HG03558 (cell line): ENCODE data around the gene APOBEC3A.

ENCODE experiments used
- ATAC-seq: cut with Tn5 transposase; IDR thresholded peaks from one replicate; pipeline ENCODE4 v1.9.1; 2021; ENCODE audit warnings: moderate number of reproducible peaks; ENCODE audit not compliant: unreplicated experiment; ENCODE audit errors: extremely low read depth

Gene APOBEC3A

DNA sequence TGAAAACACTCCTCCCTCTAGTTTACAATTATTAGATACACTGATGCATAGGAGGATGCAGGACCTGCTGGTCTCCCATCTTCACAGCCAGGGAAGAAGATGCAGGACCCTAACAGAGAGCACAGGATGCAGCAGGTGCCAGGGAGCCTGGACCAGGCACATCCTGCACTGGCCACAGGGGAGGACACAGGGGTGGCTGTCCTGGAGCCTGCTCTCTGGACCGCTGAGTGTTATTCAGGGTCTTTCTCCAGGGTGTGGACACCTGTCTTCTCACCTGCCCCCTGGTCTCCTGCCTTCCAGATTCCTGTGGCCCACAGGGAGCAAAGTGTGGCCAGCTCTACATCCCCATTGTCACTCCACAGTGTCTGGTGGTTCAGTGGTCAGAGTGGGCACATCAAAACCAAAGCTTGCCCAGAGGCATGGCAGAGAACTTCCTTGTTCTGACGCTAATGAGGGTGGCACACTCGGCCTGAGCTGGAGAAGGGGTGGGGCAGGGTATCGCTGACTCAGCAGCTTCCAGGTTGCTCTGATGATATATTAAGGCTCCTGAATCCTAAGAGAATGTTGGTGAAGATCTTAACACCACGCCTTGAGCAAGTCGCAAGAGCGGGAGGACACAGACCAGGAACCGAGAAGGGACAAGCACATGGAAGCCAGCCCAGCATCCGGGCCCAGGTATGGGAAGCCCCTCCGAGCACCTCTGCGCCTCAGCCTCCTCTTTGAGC lies at the start of gene APOBEC3A:
APOBEC3A (plus strand) TSS at position 564 of the 725 bp plus-strand sequence; CDS start at position 647, 83 bp downstream.
- ATAC-seq, result no peak

DNA sequence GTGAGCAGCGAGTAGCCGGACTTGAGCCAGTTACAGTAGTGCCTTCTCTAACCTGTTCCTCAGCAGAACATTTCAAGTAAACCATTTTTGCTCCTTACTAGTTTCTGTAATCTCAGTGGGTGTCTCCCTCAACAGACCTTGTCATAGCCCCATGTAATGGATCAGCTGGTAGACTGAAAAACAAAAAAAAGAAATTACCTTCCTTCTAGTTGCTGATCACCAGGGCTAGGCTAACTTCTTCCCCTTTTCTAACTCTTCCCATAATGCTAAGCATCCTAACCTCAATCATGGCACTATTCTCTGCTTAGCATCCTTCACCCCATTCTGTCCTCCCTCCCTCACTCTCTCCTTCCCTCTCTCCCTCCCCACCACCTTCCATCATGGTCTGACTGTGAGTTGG lies 49.6 kb upstream of the APOBEC3A start:
- no peak for ATAC-seq

DNA sequence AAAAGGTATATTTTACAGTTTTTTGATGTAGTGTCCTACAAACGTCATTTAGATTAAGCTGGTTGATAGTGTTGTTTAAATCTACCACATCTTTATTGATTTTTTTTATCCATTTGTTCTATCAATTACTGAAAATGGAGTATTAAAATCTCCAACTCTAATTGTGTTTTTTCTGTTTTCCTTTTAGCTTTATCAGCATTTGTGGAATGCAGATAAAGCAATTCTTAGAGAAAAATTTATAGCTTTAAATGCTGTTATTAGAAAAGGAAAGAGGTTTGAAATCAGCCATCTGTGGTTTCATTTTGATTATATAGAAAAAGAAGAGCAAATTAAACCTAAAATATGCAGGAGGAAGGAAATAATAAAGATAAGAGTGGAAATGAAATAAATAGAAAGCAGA lies 46.0 kb upstream of the APOBEC3A start:
- ATAC-seq, result no peak

DNA sequence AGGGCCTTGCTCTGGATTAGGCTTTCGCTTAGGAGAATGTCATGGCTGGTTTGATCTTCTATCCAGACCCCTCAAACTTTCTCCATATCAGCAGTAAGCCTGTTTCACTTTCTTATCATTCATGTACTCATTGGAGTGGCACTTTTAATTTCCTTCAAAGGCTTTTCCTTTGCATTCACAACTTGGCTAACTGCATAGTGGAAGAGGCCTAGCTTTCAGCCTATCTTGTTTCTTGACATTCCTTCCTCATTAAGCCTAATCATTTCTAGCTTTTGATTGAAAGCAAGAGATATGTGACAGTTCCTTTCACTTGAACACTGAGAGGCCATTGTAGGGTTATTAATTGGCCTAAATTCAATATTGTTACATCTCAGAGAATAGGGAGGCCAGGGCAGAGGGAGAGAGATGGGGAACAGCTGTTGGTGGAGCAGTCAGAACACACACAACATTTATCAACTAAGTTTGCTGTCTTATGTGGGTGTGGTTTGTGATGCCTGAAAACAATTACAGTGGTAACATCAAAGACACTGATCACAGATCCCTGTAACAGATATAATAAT lies 37.7 kb upstream of the APOBEC3A start:
- no peak for ATAC-seq

DNA sequence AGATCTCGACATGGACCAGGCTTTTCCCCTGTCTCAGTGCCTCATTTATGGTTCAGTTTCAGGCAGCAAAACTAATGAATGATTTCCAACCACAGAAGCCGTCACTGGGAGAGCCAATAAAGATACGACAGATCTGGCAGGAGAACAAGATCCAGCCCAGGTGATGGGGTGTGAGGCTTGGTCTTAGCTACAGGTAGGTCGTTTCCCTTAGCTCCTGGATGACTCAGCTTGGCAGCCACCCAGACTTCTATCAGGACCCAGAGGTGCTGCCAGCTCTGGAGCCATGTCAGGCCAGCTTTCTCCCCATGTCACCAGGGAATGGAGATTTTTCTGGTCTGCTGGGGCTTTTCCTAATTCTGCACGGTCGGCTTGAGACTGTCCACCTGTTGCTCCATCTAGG lies 36.3 kb upstream of the APOBEC3A start:
- no peak for ATAC-seq

DNA sequence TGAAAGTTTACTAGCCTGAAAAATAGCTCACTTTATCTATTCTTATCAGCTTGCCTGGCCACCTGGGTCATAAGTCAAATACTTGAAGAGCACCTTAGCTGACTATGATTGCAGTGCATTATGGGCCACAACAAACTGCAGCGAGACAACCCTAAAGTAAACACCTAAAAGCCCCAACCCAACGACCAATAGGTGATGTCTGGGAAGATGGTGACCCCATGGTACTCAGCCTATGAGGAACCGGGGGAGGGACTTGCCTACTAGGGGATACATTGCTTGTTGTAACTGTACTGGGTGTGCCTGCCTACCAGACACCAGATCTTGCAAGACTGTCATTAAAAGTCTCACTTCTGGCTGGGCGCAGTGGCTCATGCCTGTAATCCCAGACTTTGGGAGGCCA lies 35.6 kb upstream of the APOBEC3A start:
- ATAC-seq, result no peak

DNA sequence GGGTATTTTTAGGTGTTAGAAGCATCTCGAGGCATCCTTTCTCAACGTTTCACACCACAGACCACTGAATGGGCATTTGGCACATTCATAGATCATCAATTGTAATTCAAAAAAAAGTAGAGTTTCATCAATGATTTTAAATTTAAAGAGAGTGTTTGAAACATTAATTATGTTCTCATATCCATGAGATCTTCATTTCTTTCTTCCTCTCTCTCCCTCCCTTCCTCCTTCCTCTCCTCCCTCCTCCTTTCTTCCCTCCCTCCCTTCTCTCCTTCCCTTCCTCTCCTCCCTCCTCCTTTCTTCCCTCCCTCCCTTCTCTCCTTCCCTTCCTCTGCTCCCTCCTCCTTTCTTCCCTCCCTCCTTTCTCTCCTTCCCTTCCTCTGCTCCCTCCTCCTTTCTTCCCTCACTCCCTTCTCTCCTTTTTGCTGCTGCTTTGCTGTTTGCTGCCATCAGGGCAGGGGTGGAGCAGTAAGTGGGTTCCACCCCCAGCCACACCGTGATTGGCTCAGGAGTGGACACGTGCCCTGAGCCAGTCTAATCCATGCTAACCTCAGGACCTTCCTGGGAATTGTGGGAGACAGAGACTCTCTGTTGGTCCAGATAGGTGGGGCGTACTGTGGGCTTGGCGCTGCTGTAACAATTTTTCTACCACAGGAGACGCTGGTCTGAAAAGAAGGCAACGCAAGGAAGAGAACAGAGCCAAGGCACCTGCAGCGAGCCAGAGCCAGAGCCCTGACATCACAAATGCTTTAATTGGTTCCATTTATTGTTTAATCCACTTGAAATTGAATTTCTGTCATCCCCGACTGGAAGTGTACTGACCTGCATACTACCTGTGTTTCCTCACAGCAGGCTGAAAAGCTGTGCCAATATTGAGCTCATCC lies 33.7 kb upstream of the APOBEC3A start:
- ATAC-seq, result no peak

DNA sequence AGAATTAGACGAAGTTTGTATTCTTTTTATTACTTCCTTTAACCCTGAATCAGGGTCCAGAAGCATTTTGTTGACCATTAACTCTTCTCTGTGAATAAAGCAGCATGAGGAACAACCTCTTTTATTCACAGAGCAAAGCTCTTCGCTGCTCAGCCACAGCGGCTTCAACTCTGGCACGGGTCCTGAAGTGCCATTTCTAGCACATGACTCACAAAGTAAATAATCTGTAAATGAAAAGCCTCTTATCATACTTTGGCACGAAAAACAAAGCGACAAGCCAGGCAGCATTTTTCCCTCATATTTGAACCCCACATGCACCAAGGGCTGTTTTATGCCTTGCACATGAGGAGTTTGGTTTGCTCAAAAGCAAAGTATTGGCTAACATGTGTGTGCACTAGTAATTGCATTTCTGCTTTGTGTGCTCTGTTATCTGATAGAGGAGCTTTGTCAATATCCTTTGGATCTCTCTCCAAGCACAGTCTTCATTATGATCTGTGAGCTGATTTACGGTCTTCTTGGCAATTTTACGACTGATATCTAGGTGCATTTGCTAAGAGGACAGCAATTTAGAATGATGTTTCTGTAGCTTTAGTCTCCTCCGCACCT lies 33.0 kb upstream of the APOBEC3A start:
- ATAC-seq, result no peak

DNA sequence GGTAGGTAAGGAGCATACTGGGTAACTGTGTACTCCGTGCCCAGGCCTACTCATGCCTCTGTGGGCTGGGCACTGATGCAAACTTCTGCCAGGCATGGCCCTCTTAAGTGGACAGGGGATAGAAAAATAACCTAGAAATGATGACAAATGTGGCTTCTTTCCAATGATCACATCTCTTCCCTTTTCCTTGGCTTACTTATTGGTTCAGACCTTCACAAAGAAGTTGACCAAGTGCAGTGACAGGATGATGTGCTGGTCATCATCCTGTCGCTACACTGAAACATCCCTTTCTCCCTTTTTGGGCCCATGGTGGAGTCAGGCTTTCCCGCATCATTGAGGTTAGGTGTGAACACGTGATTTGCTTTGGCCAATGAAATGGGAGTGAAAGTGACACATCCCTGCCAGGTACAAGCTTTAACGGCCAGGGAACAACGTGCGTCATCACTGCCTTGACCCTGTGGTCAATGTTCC lies 31.8 kb upstream of the APOBEC3A start:
- no peak for ATAC-seq

DNA sequence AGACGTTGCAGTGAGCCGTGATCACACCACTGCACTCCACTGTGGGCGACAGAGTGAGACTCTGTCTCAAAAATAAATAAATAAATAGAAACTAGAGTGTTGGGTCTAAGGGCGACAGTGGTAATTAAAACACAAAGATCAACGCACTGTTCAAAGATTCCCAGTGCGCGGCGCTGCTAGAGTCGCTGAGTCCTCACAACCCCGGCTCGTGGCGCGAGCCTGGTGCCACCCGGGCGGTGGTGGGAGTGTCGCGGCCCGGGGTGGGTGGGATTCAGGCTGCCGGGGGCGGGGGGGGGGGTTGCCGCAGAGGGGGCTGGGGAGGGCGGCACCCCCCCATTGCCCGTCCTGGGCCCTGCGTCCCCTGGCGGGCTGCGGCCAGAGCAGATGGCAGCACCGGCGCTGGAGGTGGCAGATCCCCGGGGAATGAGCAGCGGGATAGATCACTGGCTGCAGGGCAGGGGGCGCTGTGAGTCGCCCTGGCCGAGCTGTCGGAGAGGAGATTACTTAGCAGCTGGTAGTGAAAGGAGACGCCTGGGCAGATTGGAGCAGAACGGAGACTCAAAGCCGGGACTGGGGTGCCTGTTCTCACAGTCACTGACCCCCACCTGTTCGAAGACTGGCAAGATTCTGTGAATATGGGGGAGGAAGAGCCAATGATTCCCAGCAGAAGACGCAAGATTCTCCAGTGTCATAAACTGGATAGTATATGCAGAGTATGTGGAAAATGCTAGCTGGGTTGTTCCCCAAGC lies 30.2 kb upstream of the APOBEC3A start:
- ATAC-seq, result no peak

DNA sequence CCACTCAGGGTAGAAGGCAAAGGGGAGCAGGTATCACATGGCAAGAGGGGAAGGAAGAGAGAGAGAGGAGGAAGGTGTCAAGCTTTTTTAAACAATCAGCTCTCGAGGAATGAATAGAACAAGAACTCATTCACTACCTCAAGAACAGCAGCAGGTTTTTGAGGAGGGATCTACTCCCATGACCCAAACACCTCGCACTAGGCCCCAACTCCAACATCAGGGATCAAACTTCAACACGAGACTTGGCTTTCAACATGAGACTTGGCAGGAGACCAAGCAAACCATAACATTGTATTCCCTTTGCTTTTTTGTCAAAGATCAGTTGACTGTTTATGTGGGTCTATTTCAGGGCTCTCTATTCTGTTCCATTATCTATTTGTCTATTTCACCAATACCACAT lies 26.9 kb upstream of the APOBEC3A start:
- ATAC-seq, result no peak

DNA sequence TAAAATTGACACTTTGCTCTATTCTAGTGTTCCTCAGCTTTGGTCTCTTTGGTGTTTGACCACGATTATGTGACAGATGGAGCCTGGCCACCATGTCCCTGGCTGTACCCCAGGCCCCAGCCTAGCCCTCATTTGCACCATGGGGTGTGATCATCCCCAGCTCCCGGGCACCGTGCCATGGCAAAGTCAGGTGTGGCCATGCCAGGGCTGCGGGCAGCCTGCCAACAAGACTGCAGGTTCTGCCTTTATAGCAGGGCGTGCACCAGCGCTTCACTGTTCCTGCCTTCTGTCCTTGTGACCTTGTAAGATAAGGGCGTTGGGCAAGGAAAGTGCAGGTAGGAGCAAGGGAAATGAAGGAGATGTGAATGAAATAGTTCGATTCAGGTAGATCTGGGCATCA lies 22.4 kb upstream of the APOBEC3A start:
- no peak for ATAC-seq

DNA sequence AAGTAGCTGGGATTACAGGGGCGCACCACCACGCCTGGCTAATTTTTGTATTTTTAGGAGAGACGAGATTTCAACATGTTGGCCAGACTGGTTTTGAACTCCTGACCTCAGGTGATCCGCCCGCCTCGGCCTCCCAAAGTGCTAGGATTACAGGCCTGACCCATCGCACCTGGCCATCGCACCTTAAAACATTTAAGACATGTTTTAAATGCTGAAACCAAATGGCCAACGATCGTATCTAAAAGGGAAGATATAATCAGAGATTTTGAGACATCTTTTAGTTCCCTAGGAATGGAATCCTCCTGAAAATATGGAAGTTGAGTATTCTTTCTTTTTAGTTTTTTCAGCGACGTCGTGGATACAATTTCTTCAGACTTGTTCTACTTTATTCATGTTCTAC lies 21.8 kb upstream of the APOBEC3A start:
- ATAC-seq, result no peak

DNA sequence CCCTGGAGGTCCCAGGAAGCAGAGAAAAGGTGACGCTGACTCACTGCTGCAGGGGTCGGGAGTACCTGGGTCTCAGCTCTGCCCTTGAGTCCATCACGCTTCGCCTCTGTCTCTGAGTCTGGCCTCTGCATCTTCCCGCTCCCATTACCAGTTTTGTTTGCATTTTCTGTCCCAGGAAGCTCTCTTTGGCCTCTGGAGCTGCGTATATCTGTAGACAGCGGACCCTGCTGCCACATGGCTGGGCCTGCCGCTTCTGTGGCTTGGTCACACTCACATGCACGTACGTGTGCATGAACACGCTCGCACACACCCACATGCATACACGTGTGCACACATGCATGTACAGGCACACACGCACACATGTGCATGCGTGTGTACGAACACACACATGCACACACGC lies 20.8 kb upstream of the APOBEC3A start:
- ATAC-seq, result no peak

DNA sequence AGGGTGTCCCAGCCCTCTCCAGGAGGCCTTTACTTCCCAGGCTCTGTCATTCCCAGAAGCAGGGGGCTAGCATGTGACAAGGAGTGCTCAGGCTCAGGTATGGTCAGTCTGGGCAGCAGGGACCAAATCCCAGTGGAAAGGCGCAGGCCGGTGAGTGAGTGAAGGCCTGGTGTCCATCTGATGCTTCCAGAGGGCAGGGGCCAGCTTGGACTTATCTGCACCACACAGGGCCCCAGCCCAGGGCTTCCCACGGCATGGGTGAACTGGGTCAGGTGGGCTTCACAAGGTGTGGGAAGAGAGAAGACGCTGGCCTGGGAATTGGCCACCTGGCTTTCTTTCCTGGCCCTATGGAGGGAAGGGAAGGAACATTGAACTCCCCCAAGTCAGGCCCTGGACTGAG lies 20.4 kb upstream of the APOBEC3A start:
- ATAC-seq, result no peak

DNA sequence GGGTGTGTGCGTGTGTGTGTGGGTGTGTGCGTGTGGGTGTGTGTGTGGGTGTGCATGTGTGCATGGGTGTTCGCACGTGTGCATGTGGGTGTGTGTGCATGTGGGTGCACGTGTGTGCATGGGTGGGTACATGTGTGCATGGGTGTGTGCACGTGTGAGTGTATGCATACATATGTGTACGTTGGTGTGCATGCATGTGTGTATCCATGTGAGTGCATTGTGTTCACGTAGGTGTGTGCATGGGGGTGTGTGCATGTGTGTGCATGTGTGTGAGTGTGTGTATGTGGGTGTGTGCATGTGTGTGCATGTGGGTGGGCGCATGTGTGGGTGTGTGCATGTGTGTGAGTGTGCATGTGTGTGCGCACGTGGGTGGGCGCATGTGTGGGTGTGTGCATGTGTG lies 19.9 kb upstream of the APOBEC3A start:
- no peak for ATAC-seq

DNA sequence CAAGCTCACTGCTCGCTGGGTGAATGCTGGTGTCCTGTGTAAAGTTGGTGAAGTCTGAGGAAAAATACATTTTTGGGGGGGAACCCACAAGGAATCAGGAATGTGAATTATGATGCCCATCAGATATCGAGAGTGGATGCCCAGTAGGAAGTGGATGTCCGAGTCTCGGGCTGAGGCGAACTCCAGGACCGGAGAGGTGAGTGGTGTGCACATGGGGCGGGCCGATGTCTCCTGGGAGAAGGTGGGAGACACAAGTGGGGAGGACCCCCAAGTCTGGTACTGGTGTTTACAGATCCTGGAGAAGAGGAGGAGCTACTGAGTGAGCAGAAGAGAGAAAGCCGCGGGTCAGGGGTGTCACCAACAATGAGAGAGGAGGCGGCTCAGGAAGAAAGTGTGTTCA lies 19.2 kb upstream of the APOBEC3A start:
- ATAC-seq, result no peak

DNA sequence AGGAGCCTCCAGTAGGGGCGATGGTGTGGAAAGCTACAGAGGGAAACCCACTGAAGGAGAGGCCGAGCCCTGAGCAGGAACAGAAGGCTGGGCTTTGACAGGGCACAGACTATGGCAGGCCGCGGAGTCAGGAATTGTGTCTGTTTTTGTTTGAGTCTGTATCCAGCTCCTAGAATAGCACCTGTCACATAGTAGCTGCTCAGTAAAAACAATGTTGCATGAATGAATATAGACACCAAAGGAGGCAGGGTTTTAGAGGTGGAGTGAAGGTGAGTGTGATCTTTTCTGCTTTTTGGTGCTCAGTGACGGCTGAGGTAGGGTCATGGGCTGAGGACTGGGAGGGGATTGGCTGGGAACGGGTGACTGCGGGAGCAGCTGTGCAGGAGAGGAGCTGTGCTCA lies 18.5 kb upstream of the APOBEC3A start:
- no peak for ATAC-seq

DNA sequence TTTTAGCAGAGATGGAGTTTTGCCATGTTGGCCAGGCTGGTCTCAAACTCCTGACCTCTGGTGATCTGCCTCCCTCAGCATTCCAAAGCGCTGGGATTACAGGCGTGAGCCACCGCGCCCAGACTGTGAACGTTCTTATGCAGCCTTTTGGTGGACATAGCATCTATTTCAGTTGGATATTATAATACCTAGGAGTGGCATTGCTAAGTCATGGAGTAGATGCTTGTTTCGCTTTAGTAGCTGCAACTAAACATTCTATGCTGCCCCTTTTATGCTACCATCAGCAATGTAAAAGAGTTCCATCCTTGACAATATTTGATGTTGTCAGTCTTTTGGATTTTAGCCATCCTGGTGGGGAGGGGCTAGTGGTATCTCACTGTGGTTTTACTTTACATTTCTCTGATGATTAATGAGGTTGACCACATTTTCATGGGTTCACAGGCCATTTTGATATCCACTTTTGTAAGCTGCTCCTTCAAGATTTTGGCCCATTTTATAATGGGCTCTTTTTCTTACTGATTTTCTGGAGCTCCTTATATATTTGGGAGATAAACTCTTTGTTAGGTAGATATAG lies 16.5 kb upstream of the APOBEC3A start:
- no peak for ATAC-seq

DNA sequence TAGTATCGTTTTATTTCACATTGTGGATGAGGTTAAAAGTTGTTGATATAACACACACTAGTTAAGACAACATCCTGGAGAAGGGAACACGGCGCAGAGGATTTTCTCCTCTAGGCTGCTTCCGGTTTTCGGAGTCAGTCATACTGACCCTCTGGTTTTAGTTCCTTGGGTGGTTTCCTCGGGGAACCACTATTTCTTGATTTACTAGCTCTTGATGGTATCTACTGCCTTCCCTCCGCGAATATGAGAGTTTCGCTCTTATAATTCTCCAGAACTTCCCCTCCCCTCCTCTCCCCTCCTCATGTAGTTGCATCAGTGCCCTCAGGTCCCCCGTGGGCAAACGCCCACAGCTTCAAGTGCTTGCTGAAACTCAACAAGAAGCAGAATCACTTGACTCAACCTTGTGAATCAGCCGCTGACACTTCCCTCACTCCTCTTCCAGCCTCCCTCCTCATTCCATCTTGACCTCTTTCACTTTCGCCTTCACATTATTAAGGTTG lies 15.9 kb upstream of the APOBEC3A start:
- ATAC-seq, result no peak
